Measurements from ENCODE around the gene SLC9A9. TPM values are rescaled to one million over a fixed set of nuclear protein-coding genes. Genes with fewer than 3 reads are reported as not detected.

SLC9A9 gene
- total RNA-seq, 1 experiment from 2014 or later = 1.5 TPM

DNA sequence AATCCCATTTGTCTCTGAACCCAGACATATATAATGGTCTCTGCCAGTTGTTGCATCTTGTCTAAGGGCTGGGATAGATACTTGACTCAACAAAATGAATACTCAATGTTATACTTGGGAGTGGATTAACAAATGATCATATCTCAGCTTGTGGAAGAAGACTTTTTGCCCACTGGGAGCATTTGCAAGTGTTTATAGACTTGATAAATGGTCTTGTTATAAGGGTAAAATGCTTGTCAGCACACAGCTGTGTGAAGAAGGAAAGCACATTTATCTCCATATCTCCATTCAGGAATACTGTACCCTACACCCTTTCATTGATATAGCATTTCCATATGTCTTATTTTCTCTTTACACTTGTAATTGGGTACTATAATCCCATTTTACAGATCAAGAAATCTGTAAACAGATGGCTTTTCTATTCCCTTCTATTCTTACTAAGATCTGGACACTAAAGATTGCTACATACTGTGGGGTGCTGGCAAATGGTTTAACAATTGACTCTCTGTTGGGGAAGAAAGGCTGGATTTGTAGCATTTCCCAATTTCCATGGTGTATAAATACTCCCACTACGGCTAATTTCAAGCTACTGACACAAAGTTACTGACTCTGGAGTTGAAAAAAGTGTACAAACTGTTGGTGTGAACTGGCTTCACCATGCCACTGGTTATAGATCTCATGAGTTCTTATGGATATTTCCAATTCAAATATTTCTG lies 574.1 kb downstream of the SLC9A9 start:
- intact Hi-C loops (cut with micrococcal nuclease; ENCODE audit: unreplicated experiment) = no loop called here
- H3K4me1 Mint-ChIP-seq (ENCODE audit: low read depth, unreplicated experiment) = no peaks in the 10 kb centered on the region
- TF ChIP-seq, protein P1, sequence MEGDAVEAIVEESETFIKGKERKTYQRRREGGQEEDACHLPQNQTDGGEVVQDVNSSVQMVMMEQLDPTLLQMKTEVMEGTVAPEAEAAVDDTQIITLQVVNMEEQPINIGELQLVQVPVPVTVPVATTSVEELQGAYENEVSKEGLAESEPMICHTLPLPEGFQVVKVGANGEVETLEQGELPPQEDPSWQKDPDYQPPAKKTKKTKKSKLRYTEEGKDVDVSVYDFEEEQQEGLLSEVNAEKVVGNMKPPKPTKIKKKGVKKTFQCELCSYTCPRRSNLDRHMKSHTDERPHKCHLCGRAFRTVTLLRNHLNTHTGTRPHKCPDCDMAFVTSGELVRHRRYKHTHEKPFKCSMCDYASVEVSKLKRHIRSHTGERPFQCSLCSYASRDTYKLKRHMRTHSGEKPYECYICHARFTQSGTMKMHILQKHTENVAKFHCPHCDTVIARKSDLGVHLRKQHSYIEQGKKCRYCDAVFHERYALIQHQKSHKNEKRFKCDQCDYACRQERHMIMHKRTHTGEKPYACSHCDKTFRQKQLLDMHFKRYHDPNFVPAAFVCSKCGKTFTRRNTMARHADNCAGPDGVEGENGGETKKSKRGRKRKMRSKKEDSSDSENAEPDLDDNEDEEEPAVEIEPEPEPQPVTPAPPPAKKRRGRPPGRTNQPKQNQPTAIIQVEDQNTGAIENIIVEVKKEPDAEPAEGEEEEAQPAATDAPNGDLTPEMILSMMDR (IDR thresholded peaks at IDR 0.05; ENCODE audit: unreplicated experiment) = no peak
- no TSS peak for BruUV-seq (replicated peaks)
- CTCF ChIA-PET = interaction anchor here (1.2 kb wide), 1 partner anchor 14 kb away, joined by 3 read pairs; no protein-coding TSS in a partner anchor
- no peak overlapping the region for H3K27ac Mint-ChIP-seq (ENCODE audit: unreplicated experiment)
- no peak for DNase-seq
- no peaks in the 10 kb centered on the region for H3K9me3 Mint-ChIP-seq (ENCODE audit: low read depth, unreplicated experiment)
- no peaks in the 10 kb centered on the region for H3K36me3 Mint-ChIP-seq (ENCODE audit: insufficient read depth, unreplicated experiment)
- H3K27me3 Mint-ChIP-seq (ENCODE audit: unreplicated experiment) = peaks cover 60% of the 10 kb centered on the region
- H3K4me3 Mint-ChIP-seq (ENCODE audit: low read depth, unreplicated experiment) = no peak overlapping the region

DNA sequence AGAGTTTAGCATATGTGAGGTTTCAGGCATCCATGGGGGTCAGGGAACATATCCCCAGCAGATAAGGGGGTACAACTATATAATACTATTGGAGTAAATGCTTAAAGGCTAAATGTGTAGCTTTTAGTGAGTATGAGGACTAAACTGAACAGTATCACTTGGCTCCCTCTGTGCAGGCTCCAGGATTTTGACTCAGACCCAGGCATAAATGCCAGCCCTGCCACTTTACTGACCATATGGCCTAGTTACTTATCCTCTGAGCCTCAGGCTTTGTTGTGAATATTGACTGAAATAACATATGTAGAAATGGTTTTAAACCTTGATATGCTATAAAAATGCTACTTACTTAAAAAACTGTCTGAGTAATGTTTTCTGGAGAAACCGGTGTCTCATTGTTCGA lies 577.1 kb downstream of the SLC9A9 start:
- DNase-seq = no peak
- intact Hi-C loops (cut with micrococcal nuclease; ENCODE audit: unreplicated experiment) = no loop called here
- no TSS peak for BruUV-seq (replicated peaks)
- CTCF ChIA-PET = no interaction called here
- Mint-ChIP-seq H3K27ac (ENCODE audit: unreplicated experiment) (no peak overlapping the region), H3K27me3 (ENCODE audit: unreplicated experiment) (peaks cover 35% of the 10 kb centered on the region), H3K9me3 (ENCODE audit: low read depth, unreplicated experiment) (no peaks in the 10 kb centered on the region), H3K4me3 (ENCODE audit: low read depth, unreplicated experiment) (no peak overlapping the region), H3K4me1 (ENCODE audit: low read depth, unreplicated experiment) (no peaks in the 10 kb centered on the region), H3K36me3 (ENCODE audit: insufficient read depth, unreplicated experiment) (no peaks in the 10 kb centered on the region)
- TF ChIP-seq, protein P1 (IDR thresholded peaks at IDR 0.05; ENCODE audit: unreplicated experiment) = no peak

DNA sequence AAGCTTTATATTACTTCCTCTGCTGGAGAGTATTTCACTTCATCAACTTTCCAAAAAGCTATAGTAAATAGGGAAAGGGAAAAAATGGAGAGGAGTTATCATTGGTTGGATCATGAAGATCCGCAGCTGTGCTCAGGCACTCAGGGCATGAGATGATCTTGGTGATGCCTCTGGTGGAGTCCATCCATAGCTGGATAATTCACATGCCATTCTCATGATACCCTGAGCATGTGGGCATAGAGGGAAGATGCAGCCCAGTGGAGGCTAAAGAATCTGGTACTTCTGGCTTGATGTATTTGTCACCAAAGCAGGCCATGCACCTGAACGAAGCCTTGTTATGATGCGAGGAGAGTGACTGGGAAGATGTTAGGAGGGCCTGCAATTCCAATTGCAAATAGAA lies 578.5 kb downstream of the SLC9A9 start:
- Mint-ChIP-seq H3K36me3 (ENCODE audit: insufficient read depth, unreplicated experiment) (no peaks in the 10 kb centered on the region), H3K9me3 (ENCODE audit: low read depth, unreplicated experiment) (no peaks in the 10 kb centered on the region), H3K4me1 (ENCODE audit: low read depth, unreplicated experiment) (no peaks in the 10 kb centered on the region), H3K4me3 (ENCODE audit: low read depth, unreplicated experiment) (no peak overlapping the region), H3K27me3 (ENCODE audit: unreplicated experiment) (peaks cover 28% of the 10 kb centered on the region), H3K27ac (ENCODE audit: unreplicated experiment) (no peak overlapping the region)
- no TSS peak for BruUV-seq (replicated peaks)
- CTCF ChIA-PET = no interaction called here
- no peak for DNase-seq
- intact Hi-C loops (cut with micrococcal nuclease; ENCODE audit: unreplicated experiment) = no loop called here
- TF ChIP-seq, protein P1 (IDR thresholded peaks at IDR 0.05; ENCODE audit: unreplicated experiment) = no peak

DNA sequence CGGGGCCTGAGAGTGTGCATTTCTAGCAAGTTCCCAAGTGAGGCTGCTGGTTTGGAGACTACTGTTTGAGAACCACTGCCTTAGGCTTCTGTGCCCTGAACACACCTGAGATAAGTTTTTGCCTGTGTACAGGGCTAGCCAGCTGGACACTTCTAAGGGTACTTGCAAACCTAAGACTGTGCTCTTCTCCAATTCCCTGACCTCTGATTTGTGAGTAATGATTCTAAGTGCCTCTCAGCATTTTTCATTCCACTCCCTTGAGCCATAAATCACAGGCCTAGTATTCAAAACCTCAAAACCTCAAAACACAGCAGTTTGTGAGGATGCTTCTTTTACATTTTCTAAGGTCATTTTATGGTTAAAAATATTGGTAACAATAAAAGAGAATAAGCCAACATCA lies 580.3 kb downstream of the SLC9A9 start:
- H3K9me3 Mint-ChIP-seq (ENCODE audit: low read depth, unreplicated experiment) = no peaks in the 10 kb centered on the region
- intact Hi-C loops (cut with micrococcal nuclease; ENCODE audit: unreplicated experiment) = no loop called here
- CTCF ChIA-PET = no interaction called here
- BruUV-seq (replicated peaks) = no TSS peak
- H3K4me3 Mint-ChIP-seq (ENCODE audit: low read depth, unreplicated experiment) = no peak overlapping the region
- H3K36me3 Mint-ChIP-seq (ENCODE audit: insufficient read depth, unreplicated experiment) = no peaks in the 10 kb centered on the region
- H3K4me1 Mint-ChIP-seq (ENCODE audit: low read depth, unreplicated experiment) = no peaks in the 10 kb centered on the region
- TF ChIP-seq, protein P1 (IDR thresholded peaks at IDR 0.05; ENCODE audit: unreplicated experiment) = no peak
- H3K27me3 Mint-ChIP-seq (ENCODE audit: unreplicated experiment) = peaks cover 18% of the 10 kb centered on the region
- no peak overlapping the region for H3K27ac Mint-ChIP-seq (ENCODE audit: unreplicated experiment)
- DNase-seq = no peak

Data from Calu3 (cell line).